ENCODE results near the gene SLC31A2.
"Not testable (repeated sequence)": the region's sequence is repeated elsewhere in the genome, so short reads cannot be mapped to it uniquely, and the experiment has no call there.

SLC31A2 gene

GRCh38 chr9:113150670-113151611 lies at the start of gene SLC31A2:
Gene SLC31A2, plus strand, starts transcription at chr9:113151007. Its CDS starts 68 bp downstream, at chr9:113151075.
- peak; percentile 76 for DNase-seq

- not testable (repeated sequence) for DNase-seq
Measured at GRCh38 chr9:113105345-113105744, 45.5 kb upstream of the SLC31A2 start.

GRCh38 chr9:113111065-113111951 lies 39.5 kb upstream of the SLC31A2 start:
- DNase-seq, result not testable (repeated sequence)

GRCh38 chr9:113112706-113113510 lies 37.9 kb upstream of the SLC31A2 start:
- DNase-seq, result not testable (repeated sequence)

GRCh38 chr9:113118829-113119228 lies 32.0 kb upstream of the SLC31A2 start:
- DNase-seq, result not testable (repeated sequence)

GRCh38 chr9:113125386-113126035 lies 25.3 kb upstream of the SLC31A2 start:
- DNase-seq, result no peak

GRCh38 chr9:113129466-113129865 lies 21.3 kb upstream of the SLC31A2 start:
- no peak for DNase-seq

GRCh38 chr9:113129884-113130283 lies 20.9 kb upstream of the SLC31A2 start:
- no peak for DNase-seq

- no peak for DNase-seq
Measured at GRCh38 chr9:113131689-113132151, 19.1 kb upstream of the SLC31A2 start.

GRCh38 chr9:113137196-113138168 lies 13.3 kb upstream of the SLC31A2 start:
- DNase-seq, result no peak

- no peak for DNase-seq
Measured at GRCh38 chr9:113138760-113139159, 12.0 kb upstream of the SLC31A2 start.

GRCh38 chr9:113139225-113139829 lies 11.5 kb upstream of the SLC31A2 start:
- no peak for DNase-seq

GRCh38 chr9:113139953-113140352 lies 10.9 kb upstream of the SLC31A2 start:
- no peak for DNase-seq

- DNase-seq, result not testable (repeated sequence)
Measured at GRCh38 chr9:113140896-113141295, 9.9 kb upstream of the SLC31A2 start.

- no peak for DNase-seq
Measured at GRCh38 chr9:113143432-113144227, 7.2 kb upstream of the SLC31A2 start.

GRCh38 chr9:113148372-113148705 lies 2.5 kb upstream of the SLC31A2 start:
- DNase-seq, result no peak

- no peak for DNase-seq
Measured at GRCh38 chr9:113148781-113149510, 1.9 kb upstream of the SLC31A2 start.

GRCh38 chr9:113149561-113149960 lies 1.2 kb upstream of the SLC31A2 start:
- DNase-seq, result not testable (repeated sequence)
